H9 (cell line): ENCODE results near the gene SPIRE2. TPM values are rescaled to one million over a fixed set of nuclear protein-coding genes. Genes with fewer than 3 reads are reported as not detected.

Experiments used
- DNase-seq: peaks from one replicate; pipeline ENCODE4 v3.0.0-alpha.2; 2017
- H2AFZ ChIP-seq: one replicate; pipeline ENCODE4 v1.6.1; 2013; ENCODE audit warnings: mild to moderate bottlenecking, low read length, control low read depth, moderate library complexity
- H2AK5ac ChIP-seq: 2 replicates; pipeline ENCODE4 v1.6.1; 2013; ENCODE audit warnings: low read length, control low read depth, mixed read lengths; ENCODE audit not compliant: insufficient read length
- H2BK120ac ChIP-seq: one replicate; pipeline ENCODE4 v1.6.1; 2013; ENCODE audit warnings: low read depth, mild to moderate bottlenecking, low read length, control low read depth, inconsistent platforms; ENCODE audit not compliant: poor library complexity, severe bottlenecking
- H2BK12ac ChIP-seq: 2 replicates; pipeline ENCODE4 v1.6.1; 2013; ENCODE audit warnings: low read length, control low read depth, mixed read lengths, low read depth; ENCODE audit not compliant: insufficient read length
- H2BK15ac ChIP-seq: 2 replicates; pipeline ENCODE4 v1.6.1; 2013; ENCODE audit warnings: low read depth, low read length, control low read depth
- H2BK20ac ChIP-seq: one replicate; pipeline ENCODE4 v1.6.1; 2013; ENCODE audit warnings: low read depth, mild to moderate bottlenecking, low read length, control low read depth, inconsistent platforms; ENCODE audit not compliant: poor library complexity, severe bottlenecking
- H2BK5ac ChIP-seq: 2 replicates; pipeline ENCODE4 v1.6.1; 2013; ENCODE audit warnings: low read length, control low read depth, mixed read lengths; ENCODE audit not compliant: insufficient read length
- H3K14ac ChIP-seq: 2 replicates; pipeline ENCODE4 v1.6.1; 2013; ENCODE audit warnings: low read length, control low read depth; ENCODE audit not compliant: insufficient read depth
- H3K18ac ChIP-seq: 2 replicates; pipeline ENCODE4 v1.6.1; 2013; ENCODE audit warnings: low read depth, mild to moderate bottlenecking, mixed read lengths, low read length, control low read depth; ENCODE audit not compliant: insufficient read length
- H3K23ac ChIP-seq: 2 replicates; pipeline ENCODE4 v1.6.1; 2013; ENCODE audit warnings: low read length, control low read depth, mixed read lengths, low read depth; ENCODE audit not compliant: insufficient read length
- H3K23me2 ChIP-seq: 2 replicates; pipeline ENCODE4 v1.6.1; 2013; ENCODE audit warnings: low read depth, mild to moderate bottlenecking, mixed read lengths, low read length, control low read depth; ENCODE audit not compliant: insufficient read length, poor library complexity, severe bottlenecking
- H3K27ac ChIP-seq: 2 replicates; pipeline ENCODE4 v1.5.1; 2013; ENCODE audit warnings: low read length, control low read depth, mixed read lengths, low read depth; ENCODE audit not compliant: insufficient read length
- H3K27me3 ChIP-seq: 2 replicates; pipeline ENCODE4 v1.6.1; 2013; ENCODE audit warnings: low read length, control low read depth, inconsistent platforms; ENCODE audit not compliant: insufficient read depth
- H3K4ac ChIP-seq: 2 replicates; pipeline ENCODE4 v1.6.1; 2013; ENCODE audit warnings: low read depth, mild to moderate bottlenecking, control low read depth, inconsistent platforms, low read length, moderate library complexity
- H3K4me1 ChIP-seq: 2 replicates; pipeline ENCODE4 v1.6.1; 2013; ENCODE audit warnings: low read length, control low read depth, inconsistent platforms; ENCODE audit not compliant: insufficient read depth
- H3K4me2 ChIP-seq: 2 replicates; pipeline ENCODE4 v1.6.1; 2013; ENCODE audit warnings: low read length, control low read depth, mixed read lengths; ENCODE audit not compliant: insufficient read length, insufficient read depth
- H3K56ac ChIP-seq: 2 replicates; pipeline ENCODE4 v1.6.1; 2013; ENCODE audit warnings: low read depth, mild to moderate bottlenecking, mixed read lengths, low read length, control low read depth; ENCODE audit not compliant: insufficient read length
- H3K79me1 ChIP-seq: 2 replicates; pipeline ENCODE4 v1.6.1; 2013; ENCODE audit warnings: low read depth, mild to moderate bottlenecking, moderate library complexity, low read length, control low read depth, inconsistent platforms; ENCODE audit not compliant: insufficient read depth, poor library complexity, severe bottlenecking
- H3K79me2 ChIP-seq: 2 replicates; pipeline ENCODE4 v1.6.1; 2013; ENCODE audit warnings: low read length, control low read depth, inconsistent platforms; ENCODE audit not compliant: insufficient read depth
- H3K9ac ChIP-seq: 2 replicates; pipeline ENCODE4 v1.6.1; 2013; ENCODE audit warnings: low read length, control low read depth, mixed read lengths; ENCODE audit not compliant: insufficient read length; ENCODE audit errors: extremely low read depth
- H3K9me3 ChIP-seq: one replicate; pipeline ENCODE4 v1.6.1; 2013; ENCODE audit warnings: low read depth, low read length, inconsistent platforms; ENCODE audit not compliant: control insufficient read depth
- H3T11ph ChIP-seq: one replicate; pipeline ENCODE4 v1.6.1; 2013; ENCODE audit warnings: mild to moderate bottlenecking, low read length, control low read depth, inconsistent platforms
- H4K20me1 ChIP-seq: one replicate; pipeline ENCODE4 v1.6.1; 2013; ENCODE audit not compliant: control insufficient read depth, insufficient read length, insufficient read depth
- H4K5ac ChIP-seq: 2 replicates; pipeline ENCODE4 v1.6.1; 2013; ENCODE audit warnings: low read depth, mild to moderate bottlenecking, mixed read lengths, low read length, control low read depth; ENCODE audit not compliant: insufficient read length
- H4K8ac ChIP-seq: replicated peaks from 2 replicates; pipeline ENCODE4 v1.6.1; 2013; ENCODE audit warnings: low read length, control low read depth, mixed read lengths, low read depth; ENCODE audit not compliant: insufficient read length
- H4K91ac ChIP-seq: 2 replicates; pipeline ENCODE4 v1.6.1; 2013; ENCODE audit warnings: low read depth, mild to moderate bottlenecking, moderate library complexity, mixed read lengths, low read length, control low read depth; ENCODE audit not compliant: insufficient read length
- H3K27ac Mint-ChIP-seq, 3 experiments: 2 replicates in 2 of 3; 3 replicates in 1 of 3; pipeline ENCODE4 v1.8.0; 2020 to 2021; ENCODE audit warnings: mixed read lengths in 3 of 3, mild to moderate bottlenecking in 1 of 3, moderate library complexity in 1 of 3
- H3K27me3 Mint-ChIP-seq: 2 replicates; pipeline ENCODE4 v1.8.0; 2021; ENCODE audit warnings: low read depth, mild to moderate bottlenecking, moderate library complexity, mixed read lengths
- H3K36me3 Mint-ChIP-seq, 3 experiments: 2 replicates in 2 of 3; 3 replicates in 1 of 3; pipeline ENCODE4 v1.8.0; 2020 to 2021; ENCODE audit warnings: low read depth in 3 of 3, mixed read lengths in 3 of 3; ENCODE audit not compliant: insufficient read depth in 1 of 3
- H3K4me1 Mint-ChIP-seq, 2 experiments: 2 replicates each; pipeline ENCODE4 v1.8.0; 2020; ENCODE audit warnings: mixed read lengths in 2 of 2
- H3K4me3 Mint-ChIP-seq, 2 experiments: 2 replicates in 1 of 2; 3 replicates in 1 of 2; pipeline ENCODE4 v1.8.0; 2020 to 2021; ENCODE audit warnings: mild to moderate bottlenecking in 2 of 2, mixed read lengths in 2 of 2, moderate library complexity in 1 of 2
- H3K9me3 Mint-ChIP-seq, 2 experiments: 2 replicates in 1 of 2; 3 replicates in 1 of 2; pipeline ENCODE4 v1.8.0; 2020; ENCODE audit warnings: mild to moderate bottlenecking in 2 of 2, mixed read lengths in 2 of 2, moderate library complexity in 1 of 2
- CTCF ChIP-seq: fragments of 200-600 bp; sonication (generic); conservative IDR thresholded peaks from 3 replicates; pipeline ENCODE4 v1.8.0; 2021; ENCODE audit warnings: antibody characterized with exemption, mild to moderate bottlenecking
- WGBS: extraction: QIAGEN DNeasy Blood & Tissue Kit; methylation state at CpG from one replicate; pipeline ENCODE4 v1.1.7; 2013; ENCODE audit warnings: missing lambda C conversion rate, low lambda C conversion rate, mixed read lengths; ENCODE audit not compliant: insufficient read length; ENCODE audit errors: extremely low coverage; 5-methylcytosine and 5-hydroxymethylcytosine counted together
- total RNA-seq: library from RNA; stranded (reverse); gene quantifications from 2 replicates; pipeline ENCODE4 v1.2.1, GENCODE V29; 2021

The SPIRE2 gene
- total RNA-seq, 1 experiment from 2014 or later, result 6.9 TPM

GRCh38 chr16:89826531-89827382 is 1.5 kb upstream of the SPIRE2 start:
- Histone ChIP-seq H3K9ac (no peak overlapping the region), H3K27me3 (no peaks in the 10 kb centered on the region)

More at GRCh38 chr16:89826531-89827382, 1.5 kb upstream of the SPIRE2 start:
- no peaks in the 10 kb centered on the region for H3K79me1 ChIP-seq
- WGBS, result no CpG with 5 or more reads among the region's 26 CpGs
- H3T11ph ChIP-seq, result no peak overlapping the region
- peaks cover 20% of the 10 kb centered on the region for H3K27me3 Mint-ChIP-seq
- H2BK120ac ChIP-seq, result no peak overlapping the region
- no peak for TF ChIP-seq CTCF
- H4K8ac ChIP-seq, result no peak overlapping the region
- H2AK5ac ChIP-seq, result no peak overlapping the region
- no peak overlapping the region for H3K56ac ChIP-seq
- H2BK5ac ChIP-seq, result no peak overlapping the region
- H4K20me1 ChIP-seq, result no peaks in the 10 kb centered on the region
- H3K27ac ChIP-seq, result no peak overlapping the region
- peak overlapping the region; percentile 70 to 88 for H3K4me3 Mint-ChIP-seq
- H2BK12ac ChIP-seq, result no peak overlapping the region
- peaks cover 0 to 5% (median 3%) of the 10 kb centered on the region in 3 experiments; a peak in 4 of 7 replicates for H3K36me3 Mint-ChIP-seq
- H3K9me3 Mint-ChIP-seq, result no peaks in the 10 kb centered on the region; a peak in 1 of 5 replicates
- H2BK20ac ChIP-seq, result no peak overlapping the region
- no peaks in the 10 kb centered on the region for H3K9me3 ChIP-seq
- H3K23me2 ChIP-seq, result peaks cover 4% of the 10 kb centered on the region
- no peak overlapping the region for H4K91ac ChIP-seq
- H3K18ac ChIP-seq, result no peak overlapping the region
- H3K4me2 ChIP-seq, result no peak overlapping the region
- DNase-seq, result no peak
- H3K27ac Mint-ChIP-seq, result peak overlapping the region in 1 of 3 experiments; percentile 83; a peak in 2 of 7 replicates
- H3K79me2 ChIP-seq, result no peaks in the 10 kb centered on the region
- H3K4me1 Mint-ChIP-seq, result peaks cover 25 to 27% of the 10 kb centered on the region in 2 experiments
- no peak overlapping the region for H3K23ac ChIP-seq
- no peak overlapping the region for H3K4ac ChIP-seq
- H3K4me1 ChIP-seq, result peaks cover 5% of the 10 kb centered on the region; the same call in 1 of the 2 replicates
- no peak overlapping the region for H3K14ac ChIP-seq
- no peak overlapping the region for H4K5ac ChIP-seq
- H2BK15ac ChIP-seq, result no peak overlapping the region
- H2AFZ ChIP-seq, result no peak overlapping the region
